Stimulated activated CD4-positive, alpha-beta T cell treated with anti-CD3 and anti-CD28 coated beads, Interleukin-12 subunit alpha, Interleukin-12 subunit beta, amount 100 ng/mL, for 48 hours (primary cell): ENCODE measurements around the gene TANGO2.

Experiments
- DNase-seq, 3 donors: peaks; one replicate each; pipeline ENCODE4 v3.0.0-alpha.2; 2020; ENCODE audit warnings: low read depth in 2 of 3, low spot score in 1 of 3

TANGO2 gene

DNA sequence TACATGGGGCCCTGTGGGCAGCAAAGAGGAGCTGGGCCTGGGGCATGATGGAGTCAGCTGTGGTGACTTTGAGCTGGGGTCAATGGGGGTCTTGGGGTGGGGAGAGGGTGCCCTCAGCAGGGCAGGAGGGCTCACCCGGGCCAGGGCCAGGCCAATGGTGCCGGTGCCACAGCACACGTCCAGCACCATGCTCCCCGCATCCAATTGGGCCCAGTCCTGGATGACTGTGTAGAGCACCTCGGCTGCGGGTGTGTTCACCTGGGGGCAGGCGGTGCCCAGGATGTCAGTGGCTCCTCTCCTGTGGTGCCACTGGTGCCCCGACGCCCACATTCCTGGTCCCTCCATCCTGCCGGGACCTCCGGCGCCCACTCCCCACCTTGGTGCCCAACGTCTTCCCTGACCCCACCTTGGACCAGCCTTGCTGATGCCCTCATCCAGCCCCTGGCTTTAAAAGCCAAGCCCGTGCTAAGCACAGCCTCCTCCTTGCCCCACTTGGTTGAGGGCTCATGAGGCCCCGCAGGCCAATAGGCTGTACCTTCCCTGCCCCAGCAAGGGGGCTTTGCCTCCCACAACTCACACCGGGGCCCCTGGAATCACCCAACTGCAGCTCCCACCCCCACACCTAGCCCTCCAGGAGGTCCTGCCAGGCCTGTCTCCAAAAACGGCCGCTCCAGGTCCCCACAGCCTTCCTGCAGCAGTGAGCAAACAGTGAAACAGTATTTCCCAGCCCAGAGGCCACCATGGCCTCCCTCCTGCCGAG is 92.8 kb downstream of the TANGO2 start:
- DNase-seq: no peak

DNA sequence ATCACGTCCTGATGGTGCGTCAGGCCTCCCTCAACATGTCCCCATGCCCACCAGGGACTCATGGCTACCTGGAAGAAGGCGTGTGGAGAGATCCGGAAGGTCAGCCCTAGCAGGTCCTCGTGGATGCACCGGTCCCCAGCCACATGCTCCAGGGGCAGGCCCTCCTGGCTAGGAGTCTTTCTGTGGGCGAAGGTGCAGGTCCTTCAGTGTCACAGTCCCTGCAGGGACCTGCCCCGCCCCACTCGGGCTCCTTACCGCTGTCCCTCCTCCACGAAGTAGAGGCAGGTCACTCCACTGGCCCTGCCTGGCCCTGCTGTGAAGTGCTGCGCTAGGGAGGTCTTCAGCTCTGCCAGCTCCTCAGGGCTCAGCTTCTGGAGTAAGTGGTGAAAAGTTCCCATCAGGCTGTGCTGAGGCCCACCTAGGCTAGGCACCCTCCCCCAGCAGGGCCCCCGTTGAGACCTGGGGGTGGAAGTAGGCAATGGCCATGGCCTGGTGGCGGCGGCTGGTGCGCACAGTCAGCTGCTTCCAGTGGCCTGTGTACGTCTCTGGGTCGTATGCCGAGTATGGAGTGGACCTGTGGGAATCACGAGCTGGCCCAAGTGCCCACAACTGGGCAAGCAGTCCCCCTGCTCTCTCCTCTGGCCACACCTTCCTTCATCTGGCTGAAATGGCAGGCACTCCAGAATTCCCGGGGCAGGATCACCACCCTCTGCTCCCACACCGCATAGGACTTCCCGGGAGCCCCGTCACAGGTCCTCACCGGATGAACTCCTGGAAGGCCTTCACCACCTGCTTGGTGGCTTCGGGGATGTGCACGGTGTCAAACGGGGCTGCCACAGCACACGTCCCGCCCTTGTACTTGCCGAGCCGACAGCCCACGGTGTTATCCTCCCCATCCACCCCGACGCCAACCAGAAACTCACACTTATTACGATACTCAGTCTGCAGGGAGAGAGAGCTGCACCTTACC is 93.9 kb downstream of the TANGO2 start:
- no peak for DNase-seq

DNA sequence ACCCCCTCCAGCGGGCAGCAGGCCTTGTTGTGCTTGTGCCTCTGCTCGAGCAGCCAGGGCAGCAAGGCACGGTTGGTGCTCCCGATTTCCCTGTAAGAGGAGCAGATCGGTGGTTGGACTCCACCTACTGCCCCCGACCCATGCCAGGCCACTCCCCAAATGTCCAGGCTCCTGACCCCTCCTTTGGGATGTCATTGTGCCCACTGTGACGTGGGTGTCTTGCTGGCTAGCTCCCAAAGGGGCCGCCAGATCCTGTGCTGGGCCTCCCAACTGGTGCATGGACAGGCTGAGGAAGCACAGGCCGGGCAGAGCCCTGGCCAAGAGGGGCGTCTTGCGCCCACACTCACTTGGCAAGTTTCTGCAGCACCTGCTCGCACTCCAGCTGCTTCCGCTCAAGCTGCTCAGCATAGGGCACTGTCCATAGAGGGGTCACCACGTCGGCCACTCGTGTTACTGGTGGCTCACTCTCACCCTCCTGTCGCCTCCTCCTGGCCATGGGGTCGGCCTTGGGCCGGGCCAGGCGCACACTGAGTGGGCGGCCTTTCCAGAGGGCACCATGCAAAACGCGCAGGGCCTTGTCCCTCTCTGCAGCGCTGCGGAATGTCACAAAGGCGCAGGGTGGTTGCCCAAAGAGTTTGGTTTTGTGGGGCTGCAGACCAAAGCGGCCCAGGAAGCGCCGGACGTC is 94.9 kb downstream of the TANGO2 start, which contains the start of gene RANBP1:
Gene RANBP1, plus strand, starts transcription at position 414 of the 685 bp plus-strand sequence. Its CDS starts 81 bp downstream, at position 495.
- no peak for DNase-seq

DNA sequence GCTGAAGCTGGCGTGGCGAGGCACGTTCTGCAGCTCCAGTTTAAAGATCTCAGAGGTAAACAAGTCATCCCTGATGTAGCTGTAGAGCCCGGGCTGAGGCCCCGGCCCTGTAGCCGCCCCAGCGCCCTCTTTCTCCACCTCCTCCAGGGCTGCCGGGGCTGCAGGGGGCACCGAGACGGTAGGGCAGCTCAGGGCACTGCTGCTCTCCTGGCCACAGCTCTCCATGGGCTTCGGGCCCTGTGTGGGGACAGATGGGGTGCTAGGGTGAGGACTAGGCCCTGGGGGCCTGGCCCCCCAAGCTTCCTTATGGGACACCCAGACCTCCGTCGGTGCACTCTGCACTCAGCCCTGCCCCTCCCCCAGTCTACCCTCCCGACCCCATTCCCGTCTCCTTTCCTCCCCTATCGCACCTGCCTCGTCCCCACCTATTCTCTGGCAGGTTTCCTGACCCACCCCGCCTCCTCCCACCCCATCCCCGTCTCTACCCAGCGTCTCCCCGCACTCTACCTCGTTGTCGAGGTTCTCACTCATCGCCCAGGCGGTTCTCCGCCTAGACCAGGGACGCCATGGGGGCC is 95.6 kb downstream of the TANGO2 start:
- DNase-seq: no peak
